Mucosa of rectum (tissue), 2 donors: Measurements from ENCODE around the gene ETV6.
A peak's percentile ranks its signal among the peaks of the same experiment; 100 is the strongest.
"Not testable (repeated sequence)": the region's sequence is repeated elsewhere in the genome, so short reads cannot be mapped to it uniquely, and the experiment has no call there.

Source experiments
- H3K27ac ChIP-seq, 2 donors: one replicate each; pipeline ENCODE4 v1.7.0; 2013; ENCODE audit warnings: inconsistent platforms in 2 of 2, low read depth in 2 of 2, low read length in 2 of 2
- H3K27me3 ChIP-seq, 2 donors: one replicate each; pipeline ENCODE4 v1.7.0; 2013; ENCODE audit warnings: low read length in 2 of 2; ENCODE audit not compliant: control insufficient read depth in 2 of 2, insufficient read depth in 2 of 2
- H3K36me3 ChIP-seq, 2 donors: one replicate each; pipeline ENCODE4 v1.7.0; 2013; ENCODE audit warnings: low read length in 2 of 2; ENCODE audit not compliant: control insufficient read depth in 2 of 2, insufficient read depth in 2 of 2
- H3K4me1 ChIP-seq, 2 donors: one replicate each; pipeline ENCODE4 v1.7.0; 2013; ENCODE audit warnings: low read length in 2 of 2, mild to moderate bottlenecking in 1 of 2; ENCODE audit not compliant: control insufficient read depth in 2 of 2, insufficient read depth in 2 of 2
- H3K4me3 ChIP-seq, 2 donors: one replicate each; pipeline ENCODE4 v1.7.0; 2013; ENCODE audit warnings: low read length in 2 of 2
- H3K9ac ChIP-seq, 2 donors: one replicate each; pipeline ENCODE4 v1.7.0; 2013; ENCODE audit warnings: low read length in 2 of 2, low read depth in 1 of 2, mild to moderate bottlenecking in 1 of 2
- H3K9me3 ChIP-seq, 2 donors: one replicate each; pipeline ENCODE4 v1.7.0; 2013; ENCODE audit warnings: low read length in 2 of 2; ENCODE audit not compliant: control insufficient read depth in 2 of 2
- donor health status: healthy.
- donor health status: Normal muscosa, but diverticular disease.

ETV6 gene

GRCh38 chr12:11677093-11677492, 27.6 kb downstream of the ETV6 start:
- H3K36me3 ChIP-seq: peaks cover 0 to 9% of the 10 kb centered on the region in 2 donors
- no peak overlapping the region for H3K4me3 ChIP-seq
- no peaks in the 10 kb centered on the region for H3K9me3 ChIP-seq
- no peak overlapping the region for H3K27ac ChIP-seq
- no peaks in the 10 kb centered on the region for H3K27me3 ChIP-seq
- H3K9ac ChIP-seq: no peak overlapping the region
- peaks cover 0 to 7% of the 10 kb centered on the region in 2 donors for H3K4me1 ChIP-seq

GRCh38 chr12:11677752-11678151, 28.3 kb downstream of the ETV6 start:
- no peak overlapping the region for H3K27ac ChIP-seq
- H3K27me3 ChIP-seq: no peaks in the 10 kb centered on the region
- H3K9me3 ChIP-seq: no peaks in the 10 kb centered on the region
- H3K4me1 ChIP-seq: peaks cover 0 to 7% of the 10 kb centered on the region in 2 donors
- no peak overlapping the region for H3K4me3 ChIP-seq
- no peak overlapping the region for H3K9ac ChIP-seq
- peaks cover 0 to 9% of the 10 kb centered on the region in 2 donors for H3K36me3 ChIP-seq

- H3K9me3 ChIP-seq: no peaks in the 10 kb centered on the region
- H3K27ac ChIP-seq: no peak overlapping the region
- peaks cover 0 to 9% of the 10 kb centered on the region in 2 donors for H3K36me3 ChIP-seq
- no peak overlapping the region for H3K4me3 ChIP-seq
- H3K9ac ChIP-seq: no peak overlapping the region
- no peaks in the 10 kb centered on the region for H3K27me3 ChIP-seq
- peaks cover 5 to 6% of the 10 kb centered on the region in 2 donors for H3K4me1 ChIP-seq
Measured at GRCh38 chr12:11678781-11679180, 29.3 kb downstream of the ETV6 start.

- peaks cover 0 to 9% of the 10 kb centered on the region in 2 donors for H3K36me3 ChIP-seq
- H3K9me3 ChIP-seq: no peaks in the 10 kb centered on the region
- peaks cover 3 to 14% of the 10 kb centered on the region in 2 donors for H3K4me1 ChIP-seq
- no peaks in the 10 kb centered on the region for H3K27me3 ChIP-seq
- H3K4me3 ChIP-seq: no peak overlapping the region
- H3K27ac ChIP-seq: no peak overlapping the region
- no peak overlapping the region for H3K9ac ChIP-seq
Measured at GRCh38 chr12:11681207-11681606, 31.7 kb downstream of the ETV6 start.

- peaks cover 3 to 14% of the 10 kb centered on the region in 2 donors for H3K4me1 ChIP-seq
- H3K9ac ChIP-seq, H3K4me3 ChIP-seq, H3K27ac ChIP-seq, H3K36me3 ChIP-seq, H3K27me3 ChIP-seq, H3K9me3 ChIP-seq: not testable (repeated sequence)
Measured at GRCh38 chr12:11681695-11682094, 32.2 kb downstream of the ETV6 start.

GRCh38 chr12:11684393-11684792, 34.9 kb downstream of the ETV6 start:
- H3K9me3 ChIP-seq: no peaks in the 10 kb centered on the region
- no peak overlapping the region for H3K4me3 ChIP-seq
- no peak overlapping the region for H3K9ac ChIP-seq
- H3K27me3 ChIP-seq: no peaks in the 10 kb centered on the region
- no peaks in the 10 kb centered on the region for H3K36me3 ChIP-seq
- peaks cover 6 to 14% of the 10 kb centered on the region in 2 donors for H3K4me1 ChIP-seq
- no peak overlapping the region for H3K27ac ChIP-seq

- Histone ChIP-seq H3K36me3 (no peaks in the 10 kb centered on the region), H3K27ac (peak overlapping the region in 1 of 2 donors; percentile 13), H3K4me1 (peaks cover 6 to 14% of the 10 kb centered on the region in 2 donors), H3K9me3 (no peaks in the 10 kb centered on the region), H3K4me3 (no peak overlapping the region), H3K9ac (no peak overlapping the region), H3K27me3 (no peaks in the 10 kb centered on the region)
Measured at GRCh38 chr12:11684811-11685210, 35.3 kb downstream of the ETV6 start.

- peak overlapping the region in 1 of 2 donors; percentile 13 for H3K27ac ChIP-seq
- no peak overlapping the region for H3K9ac ChIP-seq
- H3K9me3 ChIP-seq: no peaks in the 10 kb centered on the region
- H3K4me1 ChIP-seq: peaks cover 6 to 14% of the 10 kb centered on the region in 2 donors
- no peaks in the 10 kb centered on the region for H3K36me3 ChIP-seq
- H3K27me3 ChIP-seq: no peaks in the 10 kb centered on the region
- no peak overlapping the region for H3K4me3 ChIP-seq
Measured at GRCh38 chr12:11685316-11685715, 35.8 kb downstream of the ETV6 start.

- H3K9me3 ChIP-seq: no peaks in the 10 kb centered on the region
- no peaks in the 10 kb centered on the region for H3K27me3 ChIP-seq
- no peak overlapping the region for H3K27ac ChIP-seq
- H3K4me3 ChIP-seq: no peak overlapping the region
- H3K36me3 ChIP-seq: no peaks in the 10 kb centered on the region
- no peak overlapping the region for H3K9ac ChIP-seq
- H3K4me1 ChIP-seq: peaks cover 6 to 14% of the 10 kb centered on the region in 2 donors
Measured at GRCh38 chr12:11685716-11686115, 36.2 kb downstream of the ETV6 start.

- H3K27me3 ChIP-seq: no peaks in the 10 kb centered on the region
- H3K27ac ChIP-seq: no peak overlapping the region
- peaks cover 6 to 14% of the 10 kb centered on the region in 2 donors for H3K4me1 ChIP-seq
- H3K9me3 ChIP-seq: no peaks in the 10 kb centered on the region
- H3K9ac ChIP-seq: no peak overlapping the region
- no peak overlapping the region for H3K4me3 ChIP-seq
- H3K36me3 ChIP-seq: no peaks in the 10 kb centered on the region
Measured at GRCh38 chr12:11686120-11686519, 36.6 kb downstream of the ETV6 start.

GRCh38 chr12:11687528-11687927, 38.1 kb downstream of the ETV6 start:
- Histone ChIP-seq H3K4me1 (peaks cover 6 to 14% of the 10 kb centered on the region in 2 donors), H3K4me3 (no peak overlapping the region), H3K9me3 (no peaks in the 10 kb centered on the region), H3K27ac (no peak overlapping the region), H3K9ac (no peak overlapping the region), H3K36me3 (no peaks in the 10 kb centered on the region), H3K27me3 (no peaks in the 10 kb centered on the region)
